Measurements from ENCODE around the gene CFAP299.

GRCh38 chr4:80452055-80452454, 116.5 kb downstream of the CFAP299 start:
- TF ChIP-seq CTCF (IDR thresholded peaks at IDR 0.05; ENCODE audit: low read length) (no peak), EZH2phosphoT487 (IDR thresholded peaks at IDR 0.05; ENCODE audit: low read length) (no peak)

All from MM.1S (cell line).